B cell (primary cell): ENCODE data around the gene CHRM2.

Source experiments
- EZH2 ChIP-seq: IDR thresholded peaks from 2 replicates; pipeline ENCODE4 v1.6.1; 2012; ENCODE audit warnings: borderline replicate concordance, low read depth, mild to moderate bottlenecking, moderate library complexity, low read length; ENCODE audit not compliant: insufficient read depth, poor library complexity, severe bottlenecking
- TF ChIP-seq, protein P1 (sequence below): fragments of 200-600 bp; IDR thresholded peaks from one replicate; pipeline ENCODE4 v1.8.0; 2022; ENCODE audit warnings: antibody characterized with exemption, mild to moderate bottlenecking

DNA sequence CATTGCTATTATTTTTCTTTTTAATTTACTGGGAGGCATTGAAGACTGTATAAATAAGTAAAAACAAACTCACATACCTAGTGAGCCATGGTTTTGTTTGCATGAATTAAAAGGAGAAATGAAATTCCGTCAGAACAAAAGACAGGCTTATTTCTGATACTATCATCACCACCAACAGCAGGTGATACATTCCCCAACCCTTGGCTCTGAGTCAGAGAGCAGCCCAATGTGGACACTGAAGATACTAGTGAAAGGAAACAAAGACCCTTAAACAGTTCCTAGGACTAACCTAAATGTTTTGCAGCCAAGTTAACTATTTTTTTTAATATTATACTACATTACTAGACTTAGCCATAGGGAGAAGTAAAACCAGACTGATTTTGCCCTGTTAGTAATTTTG, 31.6 kb downstream of the CHRM2 start:
- TF ChIP-seq, protein P1, sequence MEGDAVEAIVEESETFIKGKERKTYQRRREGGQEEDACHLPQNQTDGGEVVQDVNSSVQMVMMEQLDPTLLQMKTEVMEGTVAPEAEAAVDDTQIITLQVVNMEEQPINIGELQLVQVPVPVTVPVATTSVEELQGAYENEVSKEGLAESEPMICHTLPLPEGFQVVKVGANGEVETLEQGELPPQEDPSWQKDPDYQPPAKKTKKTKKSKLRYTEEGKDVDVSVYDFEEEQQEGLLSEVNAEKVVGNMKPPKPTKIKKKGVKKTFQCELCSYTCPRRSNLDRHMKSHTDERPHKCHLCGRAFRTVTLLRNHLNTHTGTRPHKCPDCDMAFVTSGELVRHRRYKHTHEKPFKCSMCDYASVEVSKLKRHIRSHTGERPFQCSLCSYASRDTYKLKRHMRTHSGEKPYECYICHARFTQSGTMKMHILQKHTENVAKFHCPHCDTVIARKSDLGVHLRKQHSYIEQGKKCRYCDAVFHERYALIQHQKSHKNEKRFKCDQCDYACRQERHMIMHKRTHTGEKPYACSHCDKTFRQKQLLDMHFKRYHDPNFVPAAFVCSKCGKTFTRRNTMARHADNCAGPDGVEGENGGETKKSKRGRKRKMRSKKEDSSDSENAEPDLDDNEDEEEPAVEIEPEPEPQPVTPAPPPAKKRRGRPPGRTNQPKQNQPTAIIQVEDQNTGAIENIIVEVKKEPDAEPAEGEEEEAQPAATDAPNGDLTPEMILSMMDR, result no peak
- no peak for TF ChIP-seq EZH2
